SK-N-SH treated with all-trans-retinoic acid at 6 μM for 48 hours (cell line): ENCODE data around the gene KCNS1.
"Not testable (repeated sequence)": the region's sequence is repeated elsewhere in the genome, so short reads cannot be mapped to it uniquely, and the experiment has no call there.

Source experiments
- ATAC-seq: fragments of 200-7000 bp; cut with Tn5 transposase; 3 replicates; pipeline ENCODE4 v1.9.1; 2020; ENCODE audit warnings: mild to moderate bottlenecking, moderate library complexity
- ARNTL ChIP-seq: fragments of 450-650 bp; formaldehyde crosslinking; IDR thresholded peaks from 2 replicates; pipeline ENCODE4 v1.5.0; 2020; ENCODE audit warnings: low read depth, mild to moderate bottlenecking, moderate library complexity, borderline replicate concordance
- BACH2 ChIP-seq: fragments of 250-450 bp; sonication (Bioruptor Pico); IDR thresholded peaks from 2 replicates; pipeline ENCODE4 v1.9.0; 2021; ENCODE audit warnings: mild to moderate bottlenecking, borderline replicate concordance
- CSDC2 ChIP-seq: fragments of 250-450 bp; sonication (Bioruptor Pico); IDR thresholded peaks from 2 replicates; pipeline ENCODE4 v1.5.0; 2020; ENCODE audit warnings: mild to moderate bottlenecking, moderate library complexity
- CSRNP3 ChIP-seq: fragments of 250-450 bp; sonication (Bioruptor Pico); IDR thresholded peaks from 2 replicates; pipeline ENCODE4 v1.5.1; 2021; ENCODE audit warnings: mild to moderate bottlenecking, moderate library complexity
- ESRRG ChIP-seq: fragments of 250-450 bp; sonication (Bioruptor Pico); IDR thresholded peaks from 2 replicates; pipeline ENCODE4 v1.6.1; 2021; ENCODE audit warnings: mild to moderate bottlenecking
- GLIS3 ChIP-seq: fragments of 250-450 bp; sonication (Bioruptor Pico); IDR thresholded peaks from 2 replicates; pipeline ENCODE4 v1.5.0; 2020; ENCODE audit warnings: mild to moderate bottlenecking, moderate library complexity
- ISL1 ChIP-seq: fragments of 250-450 bp; sonication (Bioruptor Pico); IDR thresholded peaks from 2 replicates; pipeline ENCODE4 v2.1.2; 2022; ENCODE audit warnings: mild to moderate bottlenecking, moderate library complexity
- OSR1 ChIP-seq: fragments of 250-450 bp; sonication (Bioruptor Pico); IDR thresholded peaks from 2 replicates; pipeline ENCODE4 v1.8.0; 2022; ENCODE audit warnings: moderate library complexity, mild to moderate bottlenecking, inconsistent platforms
- PATZ1 ChIP-seq: fragments of 250-450 bp; sonication (Bioruptor Pico); IDR thresholded peaks from 2 replicates; pipeline ENCODE4 v1.8.0; 2020; ENCODE audit warnings: mild to moderate bottlenecking, moderate library complexity, borderline replicate concordance
- POU6F1 ChIP-seq: fragments of 250-450 bp; sonication (Bioruptor Pico); IDR thresholded peaks from 2 replicates; pipeline ENCODE4 v1.8.0; 2021; ENCODE audit warnings: low read depth, mild to moderate bottlenecking, moderate library complexity, borderline replicate concordance
- PPARA ChIP-seq: fragments of 250-450 bp; sonication (Bioruptor Pico); IDR thresholded peaks from 2 replicates; pipeline ENCODE4 v1.5.0; 2020; ENCODE audit warnings: mild to moderate bottlenecking, borderline replicate concordance
- RARB ChIP-seq: fragments of 250-450 bp; sonication (Bioruptor Pico); IDR thresholded peaks from 2 replicates; pipeline ENCODE4 v1.8.0; 2021; ENCODE audit warnings: mild to moderate bottlenecking, moderate library complexity
- SNAI2 ChIP-seq: fragments of 250-450 bp; sonication (Bioruptor Pico); IDR thresholded peaks from 2 replicates; pipeline ENCODE4 v1.5.0; 2020; ENCODE audit warnings: mild to moderate bottlenecking, moderate library complexity
- TCF4 ChIP-seq: fragments of 250-450 bp; sonication (Bioruptor Pico); IDR thresholded peaks from 2 replicates; pipeline ENCODE4 v1.8.0; 2021; ENCODE audit warnings: mild to moderate bottlenecking, moderate library complexity, borderline replicate concordance
- TOX ChIP-seq: fragments of 250-450 bp; sonication (Bioruptor Pico); IDR thresholded peaks from 2 replicates; pipeline ENCODE4 v1.8.0; 2021; ENCODE audit warnings: mild to moderate bottlenecking, moderate library complexity, borderline replicate concordance
- ZC3H10 ChIP-seq: fragments of 250-450 bp; sonication (Bioruptor Pico); IDR thresholded peaks from 2 replicates; pipeline ENCODE4 v1.5.1; 2021; ENCODE audit warnings: mild to moderate bottlenecking, moderate library complexity
- ZFP3 ChIP-seq: fragments of 250-450 bp; sonication (Bioruptor Pico); IDR thresholded peaks from 2 replicates; pipeline ENCODE4 v1.5.0; 2020; ENCODE audit warnings: mild to moderate bottlenecking, moderate library complexity
- ZFP30 ChIP-seq: fragments of 450-650 bp; formaldehyde crosslinking; IDR thresholded peaks from 2 replicates; pipeline ENCODE4 v1.5.0; 2022; ENCODE audit warnings: mild to moderate bottlenecking, moderate library complexity
- ZNF565 ChIP-seq: fragments of 450-650 bp; formaldehyde crosslinking; conservative IDR thresholded peaks from 2 replicates; pipeline ENCODE4 v1.5.0; 2020; ENCODE audit warnings: low read depth, mild to moderate bottlenecking, moderate library complexity
- ZNF70 ChIP-seq: fragments of 450-650 bp; formaldehyde crosslinking; IDR thresholded peaks from 2 replicates; pipeline ENCODE4 v1.5.0; 2020; ENCODE audit warnings: mild to moderate bottlenecking, moderate library complexity
- ZNF8 ChIP-seq: fragments of 450-650 bp; formaldehyde crosslinking; IDR thresholded peaks from 2 replicates; pipeline ENCODE4 v1.5.0; 2020; ENCODE audit warnings: mild to moderate bottlenecking, moderate library complexity
- TF ChIP-seq, protein P1 (sequence below): fragments of 250-450 bp; sonication (Bioruptor Pico); IDR thresholded peaks from 2 replicates; pipeline ENCODE4 v1.5.1; 2020; ENCODE audit warnings: low read depth, mild to moderate bottlenecking, moderate library complexity

KCNS1 gene

DNA sequence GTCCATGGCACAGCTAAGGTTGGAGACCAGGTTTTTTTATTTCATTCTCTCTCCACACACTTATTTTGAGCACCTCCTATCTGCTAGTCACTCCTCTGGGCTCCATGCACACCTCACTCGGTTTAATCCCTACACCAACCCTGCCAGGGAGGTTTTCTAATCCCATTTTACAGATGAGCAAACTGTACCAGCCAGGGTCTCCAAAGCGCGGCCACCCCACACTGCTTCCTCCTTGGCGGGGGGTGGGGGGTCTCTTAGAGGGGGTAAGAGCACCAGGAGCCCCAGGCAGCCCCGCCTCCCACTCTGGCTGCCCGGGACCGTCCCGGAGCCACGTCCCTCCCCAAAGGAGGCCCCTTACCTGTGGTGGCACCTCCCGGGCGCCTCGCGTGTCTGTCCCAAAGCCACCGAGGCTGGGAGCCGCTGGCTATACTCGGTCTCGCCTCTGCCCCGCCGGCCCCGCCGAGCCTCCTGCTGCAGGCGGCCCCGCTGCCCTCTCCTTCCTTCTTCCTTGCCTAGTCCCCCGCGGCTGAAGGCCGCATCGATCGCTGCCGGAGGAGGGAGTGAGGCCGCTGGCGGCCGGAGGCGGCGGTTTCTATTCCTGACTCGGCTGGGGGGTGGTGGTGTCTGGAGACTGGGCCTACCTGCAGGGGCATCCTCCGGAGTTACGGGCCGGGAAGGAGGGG is at the start of gene KCNS1:
KCNS1 (minus strand) TSS at position 565 of the 683 bp plus-strand sequence. CDS start 1,891 bp downstream, outside the sequence.
- ATAC-seq = no peak
- TF ChIP-seq ZNF8 = no peak
- TF ChIP-seq PATZ1 = no peak
- no peak for TF ChIP-seq TOX (CRISPR knock-in tag)
- no peak for TF ChIP-seq PPARA
- TF ChIP-seq POU6F1 (CRISPR knock-in tag) = no peak
- TF ChIP-seq TCF4 (CRISPR knock-in tag) = no peak
- TF ChIP-seq ZFP30 = no peak
- TF ChIP-seq RARB (CRISPR knock-in tag) = no peak
- TF ChIP-seq, protein P1, sequence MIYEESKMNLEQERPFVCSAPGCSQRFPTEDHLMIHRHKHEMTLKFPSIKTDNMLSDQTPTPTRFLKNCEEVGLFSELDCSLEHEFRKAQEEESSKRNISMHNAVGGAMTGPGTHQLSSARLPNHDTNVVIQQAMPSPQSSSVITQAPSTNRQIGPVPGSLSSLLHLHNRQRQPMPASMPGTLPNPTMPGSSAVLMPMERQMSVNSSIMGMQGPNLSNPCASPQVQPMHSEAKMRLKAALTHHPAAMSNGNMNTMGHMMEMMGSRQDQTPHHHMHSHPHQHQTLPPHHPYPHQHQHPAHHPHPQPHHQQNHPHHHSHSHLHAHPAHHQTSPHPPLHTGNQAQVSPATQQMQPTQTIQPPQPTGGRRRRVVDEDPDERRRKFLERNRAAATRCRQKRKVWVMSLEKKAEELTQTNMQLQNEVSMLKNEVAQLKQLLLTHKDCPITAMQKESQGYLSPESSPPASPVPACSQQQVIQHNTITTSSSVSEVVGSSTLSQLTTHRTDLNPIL (CRISPR knock-in tag) = no peak
- no peak for TF ChIP-seq ARNTL (CRISPR knock-in tag)
- TF ChIP-seq SNAI2 (CRISPR knock-in tag) = no peak
- no peak for TF ChIP-seq CSDC2 (CRISPR knock-in tag)
- TF ChIP-seq ZFP3 (CRISPR knock-in tag) = no peak
- TF ChIP-seq OSR1 (CRISPR knock-in tag) = no peak
- TF ChIP-seq CSRNP3 (CRISPR knock-in tag) = no peak
- TF ChIP-seq ISL1 = no peak
- TF ChIP-seq GLIS3 (CRISPR knock-in tag) = no peak
- TF ChIP-seq ZC3H10 = no peak

DNA sequence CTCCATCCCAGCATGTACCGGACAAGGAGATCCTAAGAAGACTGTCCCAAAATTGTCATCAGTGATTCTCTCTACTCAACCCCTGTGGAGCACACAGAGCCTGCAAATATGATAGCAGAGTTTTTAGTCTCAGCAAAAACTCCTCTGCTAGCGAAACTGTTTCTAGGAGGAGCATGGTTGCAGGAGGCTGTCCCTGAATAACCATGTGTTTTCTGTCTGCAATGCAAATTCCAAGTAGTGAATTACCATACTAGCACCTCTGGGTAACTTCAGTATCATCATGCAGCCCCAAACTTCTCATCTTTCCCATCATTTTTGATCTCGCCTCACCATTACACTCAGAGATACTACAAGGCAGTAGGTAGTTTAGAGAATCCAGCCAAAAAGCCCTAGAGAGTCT is 48.1 kb upstream of the KCNS1 start:
- TF ChIP-seq PATZ1 (no peak), ARNTL (CRISPR knock-in tag) (no peak), OSR1 (CRISPR knock-in tag) (no peak), GLIS3 (CRISPR knock-in tag) (no peak), ZNF565 (CRISPR knock-in tag) (no peak), ISL1 (no peak), TOX (CRISPR knock-in tag) (no peak), ZNF8 (no peak), ESRRG (CRISPR knock-in tag) (no peak), ZC3H10 (no peak), BACH2 (CRISPR knock-in tag) (no peak), TCF4 (CRISPR knock-in tag) (no peak)
- ATAC-seq = no peak

- no peak for TF ChIP-seq ZFP3 (CRISPR knock-in tag)
- no peak for TF ChIP-seq POU6F1 (CRISPR knock-in tag)
- no peak for TF ChIP-seq SNAI2 (CRISPR knock-in tag)
- TF ChIP-seq ZNF8 = no peak
- no peak for TF ChIP-seq TCF4 (CRISPR knock-in tag)
- no peak for TF ChIP-seq CSDC2 (CRISPR knock-in tag)
- no peak for TF ChIP-seq ISL1
- TF ChIP-seq ZFP30 = no peak
- TF ChIP-seq ESRRG (CRISPR knock-in tag) = no peak
- TF ChIP-seq ZNF70 (CRISPR knock-in tag) = no peak
- no peak for TF ChIP-seq GLIS3 (CRISPR knock-in tag)
- TF ChIP-seq, protein P1 (CRISPR knock-in tag) = no peak
- no peak for TF ChIP-seq ZNF565 (CRISPR knock-in tag)
- TF ChIP-seq RARB (CRISPR knock-in tag) = no peak
- TF ChIP-seq BACH2 (CRISPR knock-in tag) = no peak
- no peak for TF ChIP-seq ZC3H10
- no peak for TF ChIP-seq TOX (CRISPR knock-in tag)
- TF ChIP-seq PPARA = no peak
- no peak for ATAC-seq
These were observed 39.9 kb upstream of the KCNS1 start for GRCh38 chr20:45140836-45141235.

- not testable (repeated sequence) for ATAC-seq
These were observed 38.9 kb upstream of the KCNS1 start for GRCh38 chr20:45139733-45140375.
